ENCODE measurements around the gene GLRA3.
"Not testable (repeated sequence)": the region's sequence is repeated elsewhere in the genome, so short reads cannot be mapped to it uniquely, and the experiment has no call there.

The GLRA3 gene

GRCh38 chr4:174828845-174829701 lies at the start of gene GLRA3:
Gene GLRA3, minus strand, starts transcription at chr4:174829247. Its CDS starts 436 bp downstream, at chr4:174828811.
- Histone ChIP-seq H3K9ac (no peak within 1 kb of the TSS), H3K4me3 (ENCODE audit: low read depth, low read length) (peak within 1 kb of the TSS; percentile 36), H3K79me2 (no peaks in the 10 kb centered on the region)

GRCh38 chr4:174874898-174875297 lies 45.9 kb upstream of the GLRA3 start:
- H3K9ac ChIP-seq: no peak overlapping the region
- TF ChIP-seq CTCF (IDR thresholded peaks at IDR 0.05): no peak
- no peaks in the 10 kb centered on the region for H3K79me2 ChIP-seq
- H2AFZ ChIP-seq: no peak overlapping the region
- H3K27me3 ChIP-seq (ENCODE audit: control insufficient read depth, insufficient read depth, low read length): no peaks in the 10 kb centered on the region
- no peaks in the 10 kb centered on the region for H3K9me3 ChIP-seq (ENCODE audit: control insufficient read depth, low read length)
- no peak overlapping the region for H3K4me3 ChIP-seq (ENCODE audit: low read depth, low read length)
- no peak overlapping the region for H3K27ac ChIP-seq
- no peaks in the 10 kb centered on the region for H3K4me1 ChIP-seq
- no peak overlapping the region for H3K4me2 ChIP-seq (ENCODE audit: low read length)
- no peaks in the 10 kb centered on the region for H3K36me3 ChIP-seq (ENCODE audit: control insufficient read depth, insufficient read depth, low read length)

More at GRCh38 chr4:174828845-174829701, at the start of gene GLRA3:
- Histone ChIP-seq H3K36me3 (ENCODE audit: control insufficient read depth, insufficient read depth, low read length) (no peaks in the 10 kb centered on the region), H3K27ac (peak within 1 kb of the TSS; percentile 86), H3K27me3 (ENCODE audit: control insufficient read depth, insufficient read depth, low read length) (no peaks in the 10 kb centered on the region), H3K4me2 (ENCODE audit: low read length) (peak within 1 kb of the TSS; percentile 41), H3K4me1 (no peaks in the 10 kb centered on the region), H2AFZ (peak within 1 kb of the TSS; percentile 51), H3K9me3 (ENCODE audit: control insufficient read depth, low read length) (no peaks in the 10 kb centered on the region)
- TF ChIP-seq CTCF (IDR thresholded peaks at IDR 0.05): no peak

GRCh38 chr4:174873931-174874330 lies 44.9 kb upstream of the GLRA3 start:
- peaks cover 3% of the 10 kb centered on the region for H3K9me3 ChIP-seq (ENCODE audit: control insufficient read depth, low read length)
- no peak overlapping the region for H2AFZ ChIP-seq
- H3K9ac ChIP-seq: no peak overlapping the region
- H3K4me2 ChIP-seq (ENCODE audit: low read length): no peak overlapping the region
- H3K4me3 ChIP-seq (ENCODE audit: low read depth, low read length): no peak overlapping the region
- H3K27me3 ChIP-seq (ENCODE audit: control insufficient read depth, insufficient read depth, low read length): no peaks in the 10 kb centered on the region
- no peaks in the 10 kb centered on the region for H3K36me3 ChIP-seq (ENCODE audit: control insufficient read depth, insufficient read depth, low read length)
- TF ChIP-seq CTCF (IDR thresholded peaks at IDR 0.05): no peak
- H3K27ac ChIP-seq: no peak overlapping the region
- no peaks in the 10 kb centered on the region for H3K79me2 ChIP-seq
- no peaks in the 10 kb centered on the region for H3K4me1 ChIP-seq

GRCh38 chr4:174873146-174873545 lies 44.1 kb upstream of the GLRA3 start:
- not testable (repeated sequence) for H3K36me3 ChIP-seq (ENCODE audit: control insufficient read depth, insufficient read depth, low read length); H3K4me2 ChIP-seq (ENCODE audit: low read length); H3K27ac ChIP-seq; H3K79me2 ChIP-seq; H3K9ac ChIP-seq; H3K4me1 ChIP-seq; H3K4me3 ChIP-seq (ENCODE audit: low read depth, low read length); H3K9me3 ChIP-seq (ENCODE audit: control insufficient read depth, low read length); H3K27me3 ChIP-seq (ENCODE audit: control insufficient read depth, insufficient read depth, low read length); H2AFZ ChIP-seq

GRCh38 chr4:174871407-174871806 lies 42.4 kb upstream of the GLRA3 start:
- no peaks in the 10 kb centered on the region for H3K4me1 ChIP-seq
- no peak for TF ChIP-seq CTCF (IDR thresholded peaks at IDR 0.05)
- no peak overlapping the region for H2AFZ ChIP-seq
- H3K27ac ChIP-seq: no peak overlapping the region
- no peaks in the 10 kb centered on the region for H3K36me3 ChIP-seq (ENCODE audit: control insufficient read depth, insufficient read depth, low read length)
- no peaks in the 10 kb centered on the region for H3K27me3 ChIP-seq (ENCODE audit: control insufficient read depth, insufficient read depth, low read length)
- H3K9ac ChIP-seq: no peak overlapping the region
- no peak overlapping the region for H3K4me3 ChIP-seq (ENCODE audit: low read depth, low read length)
- H3K9me3 ChIP-seq (ENCODE audit: control insufficient read depth, low read length): peaks cover 4% of the 10 kb centered on the region
- H3K4me2 ChIP-seq (ENCODE audit: low read length): no peak overlapping the region
- no peaks in the 10 kb centered on the region for H3K79me2 ChIP-seq

Data from parathyroid adenoma (tissue), 2 donors.